Measurements from ENCODE around the gene MEGF9. TPM values are rescaled to one million over a fixed set of nuclear protein-coding genes. Genes with fewer than 3 reads are reported as not detected.

MEGF9 gene
- total RNA-seq, 1 donor from 2014 or later, result 23.4 TPM

DNA sequence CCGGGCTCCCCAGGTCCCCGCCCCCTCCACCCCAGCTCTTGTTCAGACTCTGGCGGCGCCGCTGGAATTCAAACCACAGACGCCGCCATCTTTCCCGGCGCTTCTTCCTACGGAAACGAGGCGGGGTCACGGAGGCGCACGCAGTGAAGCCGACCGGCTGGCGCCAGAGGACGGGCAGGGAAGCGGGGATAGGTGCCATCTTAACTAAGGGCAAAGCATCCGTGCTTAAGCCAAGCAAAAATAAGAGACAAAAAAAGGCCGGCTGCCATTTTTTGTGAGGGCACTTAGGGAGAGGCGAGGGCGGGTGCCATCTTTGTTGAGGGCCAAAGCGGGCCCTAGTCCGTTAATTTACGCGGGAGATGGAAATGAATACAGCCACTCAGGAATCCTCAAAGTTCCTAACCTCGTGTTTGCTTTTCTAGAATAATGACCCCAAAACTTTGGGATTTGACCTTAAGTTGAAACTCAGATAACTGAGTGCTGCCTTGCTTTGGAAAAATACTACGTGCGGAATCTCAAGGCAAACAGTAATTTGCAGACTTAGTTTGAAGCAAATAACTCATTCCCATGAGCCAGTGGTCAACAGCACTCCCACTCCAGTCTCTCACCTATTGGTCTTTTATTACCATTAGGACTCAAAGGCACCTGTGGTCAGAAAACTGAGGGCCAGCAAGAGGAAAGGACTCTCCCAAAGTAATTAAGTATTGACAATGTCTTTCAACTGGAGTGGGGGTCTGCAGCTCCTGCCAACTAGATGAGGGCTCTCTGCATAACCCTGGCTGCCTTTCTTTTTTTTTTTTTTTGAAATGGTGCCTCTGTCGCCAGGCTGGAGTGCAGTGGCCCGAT, 134.0 kb downstream of the MEGF9 start, which contains the start of gene CDK5RAP2:
CDK5RAP2 (minus strand) TSS at position 117 of the 846 bp plus-strand sequence. CDS start 189 bp downstream, outside the sequence.
- TF ChIP-seq, protein P1, sequence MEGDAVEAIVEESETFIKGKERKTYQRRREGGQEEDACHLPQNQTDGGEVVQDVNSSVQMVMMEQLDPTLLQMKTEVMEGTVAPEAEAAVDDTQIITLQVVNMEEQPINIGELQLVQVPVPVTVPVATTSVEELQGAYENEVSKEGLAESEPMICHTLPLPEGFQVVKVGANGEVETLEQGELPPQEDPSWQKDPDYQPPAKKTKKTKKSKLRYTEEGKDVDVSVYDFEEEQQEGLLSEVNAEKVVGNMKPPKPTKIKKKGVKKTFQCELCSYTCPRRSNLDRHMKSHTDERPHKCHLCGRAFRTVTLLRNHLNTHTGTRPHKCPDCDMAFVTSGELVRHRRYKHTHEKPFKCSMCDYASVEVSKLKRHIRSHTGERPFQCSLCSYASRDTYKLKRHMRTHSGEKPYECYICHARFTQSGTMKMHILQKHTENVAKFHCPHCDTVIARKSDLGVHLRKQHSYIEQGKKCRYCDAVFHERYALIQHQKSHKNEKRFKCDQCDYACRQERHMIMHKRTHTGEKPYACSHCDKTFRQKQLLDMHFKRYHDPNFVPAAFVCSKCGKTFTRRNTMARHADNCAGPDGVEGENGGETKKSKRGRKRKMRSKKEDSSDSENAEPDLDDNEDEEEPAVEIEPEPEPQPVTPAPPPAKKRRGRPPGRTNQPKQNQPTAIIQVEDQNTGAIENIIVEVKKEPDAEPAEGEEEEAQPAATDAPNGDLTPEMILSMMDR (IDR thresholded peaks at IDR 0.05; ENCODE audit: unreplicated experiment), result no peak
- peak; percentile 77 for DNase-seq (ENCODE audit: low spot score, unreplicated experiment)
- Mint-ChIP-seq H3K27ac (peak within 1 kb of the TSS; percentile 96), H3K4me3 (ENCODE audit: low read depth) (peak within 1 kb of the TSS; percentile 99), H3K27me3 (no peaks in the 10 kb centered on the region), H3K9me3 (ENCODE audit: low read depth) (no peaks in the 10 kb centered on the region), H3K4me1 (ENCODE audit: low read depth) (peaks cover 13% of the 10 kb centered on the region), H3K36me3 (ENCODE audit: insufficient read depth) (peaks cover 2% of the 10 kb centered on the region)

DNA sequence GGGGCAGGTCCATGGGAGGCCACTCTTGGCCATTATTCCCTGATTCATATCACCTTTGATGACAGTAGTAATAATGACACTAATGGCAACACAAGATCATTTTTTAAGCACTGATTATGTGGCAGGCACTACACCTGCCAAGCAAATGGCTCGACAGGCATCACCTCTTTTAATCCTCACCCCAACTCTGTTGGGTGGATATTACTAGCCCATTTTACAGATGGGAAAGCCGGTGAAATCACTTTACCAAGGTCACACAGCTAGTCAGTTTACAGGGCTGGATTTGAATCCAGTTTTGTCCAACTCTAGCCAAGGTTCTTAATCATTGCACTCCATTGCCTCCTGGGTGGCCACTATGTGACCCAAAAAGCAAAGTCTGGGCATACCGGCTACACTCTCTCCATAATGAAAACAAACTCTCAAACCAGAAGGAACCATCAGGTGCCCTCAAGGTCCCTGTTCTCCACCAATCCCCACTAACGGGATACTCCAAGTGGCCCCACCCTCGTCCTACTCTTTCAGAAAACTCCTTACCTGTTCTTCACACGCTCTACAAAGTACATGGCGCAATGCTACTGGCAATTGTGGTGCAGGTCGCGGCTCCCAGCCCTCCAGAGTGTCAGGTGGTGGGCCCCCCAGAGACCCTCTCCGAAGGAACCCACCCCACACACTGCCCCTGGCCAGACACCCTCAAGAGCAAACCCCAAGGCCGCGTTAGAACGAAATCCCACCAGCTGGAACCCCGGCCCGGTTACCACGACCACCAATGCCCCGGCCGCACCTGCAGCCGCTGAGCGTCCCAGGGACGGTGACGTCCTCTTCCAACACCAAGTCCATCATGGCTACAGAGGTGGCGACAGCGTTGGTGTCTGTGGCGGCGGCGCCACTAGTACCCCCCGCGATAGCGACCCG, 134.9 kb downstream of the MEGF9 start:
- Mint-ChIP-seq H3K27me3 (no peaks in the 10 kb centered on the region), H3K9me3 (ENCODE audit: low read depth) (no peaks in the 10 kb centered on the region), H3K4me1 (ENCODE audit: low read depth) (peaks cover 13% of the 10 kb centered on the region), H3K36me3 (ENCODE audit: insufficient read depth) (peaks cover 2% of the 10 kb centered on the region), H3K27ac (peak overlapping the region; percentile 96), H3K4me3 (ENCODE audit: low read depth) (peak overlapping the region; percentile 99)
- DNase-seq (ENCODE audit: low spot score, unreplicated experiment), result no peak
- TF ChIP-seq, protein P1 (IDR thresholded peaks at IDR 0.05; ENCODE audit: unreplicated experiment), result no peak

DNA sequence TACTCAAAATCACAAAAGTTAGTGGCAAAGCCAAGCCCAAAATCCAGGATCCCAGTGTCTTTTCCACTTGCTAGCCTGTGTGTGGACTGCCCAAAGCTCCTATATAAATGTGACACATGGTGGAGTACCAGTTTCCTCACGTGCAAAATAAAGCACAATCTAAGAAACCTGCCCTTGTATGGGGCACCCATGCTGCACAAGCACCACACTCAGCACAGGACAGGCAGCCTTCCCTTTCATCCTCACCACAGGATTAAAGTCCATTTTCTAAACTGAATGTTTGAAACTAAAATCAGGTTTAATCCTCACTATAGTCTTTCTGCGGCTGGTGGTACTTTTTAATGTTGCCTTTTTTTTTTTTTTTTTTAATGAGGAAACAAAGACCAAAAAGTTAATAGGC, 139.8 kb downstream of the MEGF9 start:
- DNase-seq (ENCODE audit: low spot score, unreplicated experiment), result no peak
- TF ChIP-seq, protein P1 (IDR thresholded peaks at IDR 0.05; ENCODE audit: unreplicated experiment), result no peak
- Mint-ChIP-seq H3K9me3 (ENCODE audit: low read depth) (no peaks in the 10 kb centered on the region), H3K27ac (no peak overlapping the region), H3K4me1 (ENCODE audit: low read depth) (peaks cover 19% of the 10 kb centered on the region), H3K27me3 (no peaks in the 10 kb centered on the region), H3K36me3 (ENCODE audit: insufficient read depth) (peaks cover 8% of the 10 kb centered on the region), H3K4me3 (ENCODE audit: low read depth) (no peak overlapping the region)

DNA sequence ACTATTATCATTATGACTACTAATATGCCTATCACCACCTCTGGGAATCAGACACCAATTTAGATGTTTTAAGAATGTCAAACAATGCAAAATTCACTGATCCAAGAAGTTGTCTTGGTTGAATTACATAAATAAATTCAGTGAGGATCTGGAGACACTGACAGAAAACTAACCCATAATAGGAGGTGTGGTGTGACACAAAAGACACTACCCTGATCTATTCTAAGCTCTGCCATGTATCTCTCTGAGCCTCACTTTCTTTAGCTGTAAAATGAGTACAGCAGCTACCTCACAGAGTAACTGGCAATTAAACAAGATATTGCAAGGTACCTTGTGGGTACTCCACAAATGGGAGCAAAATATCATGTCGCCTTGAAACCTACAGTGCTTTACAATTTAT, 141.8 kb downstream of the MEGF9 start:
- H3K27me3 Mint-ChIP-seq, result no peaks in the 10 kb centered on the region
- H3K4me1 Mint-ChIP-seq (ENCODE audit: low read depth), result peaks cover 9% of the 10 kb centered on the region
- DNase-seq (ENCODE audit: low spot score, unreplicated experiment), result no peak
- no peak overlapping the region for H3K4me3 Mint-ChIP-seq (ENCODE audit: low read depth)
- no peak overlapping the region for H3K27ac Mint-ChIP-seq
- no peaks in the 10 kb centered on the region for H3K9me3 Mint-ChIP-seq (ENCODE audit: low read depth)
- TF ChIP-seq, protein P1 (IDR thresholded peaks at IDR 0.05; ENCODE audit: unreplicated experiment), result no peak
- H3K36me3 Mint-ChIP-seq (ENCODE audit: insufficient read depth), result peaks cover 16% of the 10 kb centered on the region
